ENCODE measurements around the gene ZFR2.

Gene ZFR2

GRCh38 chr19:3778104-3778867 lies 90.6 kb downstream of the ZFR2 start:
- H3K4me1 ChIP-seq (ENCODE audit: control insufficient read depth, insufficient read depth, low read length, poor library complexity, severe bottlenecking), result no peaks in the 10 kb centered on the region
- no peaks in the 10 kb centered on the region for H3K36me3 ChIP-seq (ENCODE audit: control insufficient read depth, insufficient read depth, low read length)
- no peak overlapping the region for H3K4me3 ChIP-seq (ENCODE audit: extremely low read depth, insufficient read depth, low read length, poor library complexity, severe bottlenecking)
- peaks cover 21% of the 10 kb centered on the region for H3K9me3 ChIP-seq (ENCODE audit: control insufficient read depth, low read length)
- 88 to 89% methylated on average over 32 to 35 of the region's 37 CpGs for WGBS, 2 experiments (ENCODE audit: insufficient coverage in 2 of 2)
- H3K27ac ChIP-seq (ENCODE audit: low read depth, low read length, severe bottlenecking), result no peak overlapping the region

GRCh38 chr19:3776479-3777040 lies 92.3 kb downstream of the ZFR2 start:
- H3K4me1 ChIP-seq (ENCODE audit: control insufficient read depth, insufficient read depth, low read length, poor library complexity, severe bottlenecking), result no peaks in the 10 kb centered on the region
- H3K36me3 ChIP-seq (ENCODE audit: control insufficient read depth, insufficient read depth, low read length), result no peaks in the 10 kb centered on the region
- no peak overlapping the region for H3K27ac ChIP-seq (ENCODE audit: low read depth, low read length, severe bottlenecking)
- peaks cover 10% of the 10 kb centered on the region for H3K9me3 ChIP-seq (ENCODE audit: control insufficient read depth, low read length)
- no peak overlapping the region for H3K4me3 ChIP-seq (ENCODE audit: extremely low read depth, insufficient read depth, low read length, poor library complexity, severe bottlenecking)
- WGBS, 2 experiments (ENCODE audit: insufficient coverage in 2 of 2), result 71 to 85% methylated on average over 1 of the region's 1 CpG

GRCh38 chr19:3775831-3776230 lies 93.0 kb downstream of the ZFR2 start:
- 93 to 94% methylated on average over 5 of the region's 5 CpGs for WGBS, 2 experiments (ENCODE audit: insufficient coverage in 2 of 2)
- H3K27ac ChIP-seq (ENCODE audit: low read depth, low read length, severe bottlenecking), result no peak overlapping the region
- no peaks in the 10 kb centered on the region for H3K4me1 ChIP-seq (ENCODE audit: control insufficient read depth, insufficient read depth, low read length, poor library complexity, severe bottlenecking)

GRCh38 chr19:3775374-3775711 lies 93.5 kb downstream of the ZFR2 start:
- Histone ChIP-seq H3K27ac (ENCODE audit: low read depth, low read length, severe bottlenecking) (no peak overlapping the region), H3K4me3 (ENCODE audit: extremely low read depth, insufficient read depth, low read length, poor library complexity, severe bottlenecking) (no peak overlapping the region), H3K4me1 (ENCODE audit: control insufficient read depth, insufficient read depth, low read length, poor library complexity, severe bottlenecking) (no peaks in the 10 kb centered on the region), H3K36me3 (ENCODE audit: control insufficient read depth, insufficient read depth, low read length) (no peaks in the 10 kb centered on the region), H3K9me3 (ENCODE audit: control insufficient read depth, low read length) (no peaks in the 10 kb centered on the region)
- WGBS, 2 experiments (ENCODE audit: insufficient coverage in 2 of 2), result 69 to 84% methylated on average over 2 of the region's 2 CpGs

More at GRCh38 chr19:3775831-3776230, 93.0 kb downstream of the ZFR2 start:
- Histone ChIP-seq H3K9me3 (ENCODE audit: control insufficient read depth, low read length) (peaks cover 2% of the 10 kb centered on the region), H3K36me3 (ENCODE audit: control insufficient read depth, insufficient read depth, low read length) (no peaks in the 10 kb centered on the region), H3K4me3 (ENCODE audit: extremely low read depth, insufficient read depth, low read length, poor library complexity, severe bottlenecking) (no peak overlapping the region)

GRCh38 chr19:3774621-3775373 lies 94.0 kb downstream of the ZFR2 start:
- H3K27ac ChIP-seq (ENCODE audit: low read depth, low read length, severe bottlenecking), result no peak overlapping the region
- H3K4me3 ChIP-seq (ENCODE audit: extremely low read depth, insufficient read depth, low read length, poor library complexity, severe bottlenecking), result no peak overlapping the region
- no peaks in the 10 kb centered on the region for H3K36me3 ChIP-seq (ENCODE audit: control insufficient read depth, insufficient read depth, low read length)
- H3K4me1 ChIP-seq (ENCODE audit: control insufficient read depth, insufficient read depth, low read length, poor library complexity, severe bottlenecking), result no peaks in the 10 kb centered on the region
- H3K9me3 ChIP-seq (ENCODE audit: control insufficient read depth, low read length), result no peaks in the 10 kb centered on the region
- WGBS, 2 experiments (ENCODE audit: insufficient coverage in 2 of 2), result 84 to 87% methylated on average over 20 to 22 of the region's 25 CpGs

- Histone ChIP-seq H3K4me3 (ENCODE audit: extremely low read depth, insufficient read depth, low read length, poor library complexity, severe bottlenecking) (no peak overlapping the region), H3K9me3 (ENCODE audit: control insufficient read depth, low read length) (no peaks in the 10 kb centered on the region), H3K4me1 (ENCODE audit: control insufficient read depth, insufficient read depth, low read length, poor library complexity, severe bottlenecking) (no peaks in the 10 kb centered on the region), H3K36me3 (ENCODE audit: control insufficient read depth, insufficient read depth, low read length) (no peaks in the 10 kb centered on the region), H3K27ac (ENCODE audit: low read depth, low read length, severe bottlenecking) (no peak overlapping the region)
- WGBS, 2 experiments (ENCODE audit: insufficient coverage in 2 of 2), result 76 to 86% methylated on average over 7 to 12 of the region's 12 CpGs
Measured at GRCh38 chr19:3773814-3774515, 94.9 kb downstream of the ZFR2 start.

- Histone ChIP-seq H3K4me1 (ENCODE audit: control insufficient read depth, insufficient read depth, low read length, poor library complexity, severe bottlenecking) (no peaks in the 10 kb centered on the region), H3K9me3 (ENCODE audit: control insufficient read depth, low read length) (no peaks in the 10 kb centered on the region), H3K27ac (ENCODE audit: low read depth, low read length, severe bottlenecking) (no peak within 1 kb of the TSS), H3K36me3 (ENCODE audit: control insufficient read depth, insufficient read depth, low read length) (peaks cover 9% of the 10 kb centered on the region), H3K4me3 (ENCODE audit: extremely low read depth, insufficient read depth, low read length, poor library complexity, severe bottlenecking) (no peak within 1 kb of the TSS)
- WGBS, 2 experiments (ENCODE audit: insufficient coverage in 2 of 2), result 64 to 71% methylated on average over 5 to 18 of the region's 23 CpGs
Measured at GRCh38 chr19:3771906-3772455, 96.9 kb downstream of the ZFR2 start, which contains the start of gene RAX2. RAX2 (minus strand) TSS chr19:3772228; CDS start chr19:3771742, 486 bp downstream.

GRCh38 chr19:3771000-3771905 lies 97.6 kb downstream of the ZFR2 start:
- H3K27ac ChIP-seq (ENCODE audit: low read depth, low read length, severe bottlenecking), result no peak overlapping the region
- H3K36me3 ChIP-seq (ENCODE audit: control insufficient read depth, insufficient read depth, low read length), result peaks cover 9% of the 10 kb centered on the region
- no peaks in the 10 kb centered on the region for H3K9me3 ChIP-seq (ENCODE audit: control insufficient read depth, low read length)
- WGBS, 2 experiments (ENCODE audit: insufficient coverage in 2 of 2), result 71 to 72% methylated on average over 24 to 27 of the region's 35 CpGs
- no peak overlapping the region for H3K4me3 ChIP-seq (ENCODE audit: extremely low read depth, insufficient read depth, low read length, poor library complexity, severe bottlenecking)
- H3K4me1 ChIP-seq (ENCODE audit: control insufficient read depth, insufficient read depth, low read length, poor library complexity, severe bottlenecking), result no peaks in the 10 kb centered on the region

- 88 to 89% methylated on average over 45 to 47 of the region's 53 CpGs for WGBS, 2 experiments (ENCODE audit: insufficient coverage in 2 of 2)
- H3K27ac ChIP-seq (ENCODE audit: low read depth, low read length, severe bottlenecking), result no peak overlapping the region
- no peaks in the 10 kb centered on the region for H3K9me3 ChIP-seq (ENCODE audit: control insufficient read depth, low read length)
- H3K4me3 ChIP-seq (ENCODE audit: extremely low read depth, insufficient read depth, low read length, poor library complexity, severe bottlenecking), result no peak overlapping the region
- H3K4me1 ChIP-seq (ENCODE audit: control insufficient read depth, insufficient read depth, low read length, poor library complexity, severe bottlenecking), result no peaks in the 10 kb centered on the region
- H3K36me3 ChIP-seq (ENCODE audit: control insufficient read depth, insufficient read depth, low read length), result peaks cover 9% of the 10 kb centered on the region
Measured at GRCh38 chr19:3770136-3770999, 98.5 kb downstream of the ZFR2 start.

Data from mesodermal cell (in vitro differentiated cells).